SK-N-MC (cell line): ENCODE measurements around the gene MIF4GD.

Experiments used
- EZH2 ChIP-seq: fragments of 200-600 bp; sonication (generic); IDR thresholded peaks from one replicate; pipeline ENCODE4 v1.6.1; 2017; ENCODE audit warnings: antibody characterized with exemption
- FOXP2 ChIP-seq: optimal IDR thresholded peaks from 2 replicates; pipeline ENCODE3; 2011; ENCODE audit warnings: mild to moderate bottlenecking, moderate library complexity; ENCODE audit not compliant: insufficient read depth; ENCODE audit errors: extremely low read length, control extremely low read depth
- POLR2AphosphoS5 ChIP-seq: IDR thresholded peaks from 2 replicates; pipeline ENCODE4 v1.6.1; 2012; ENCODE audit warnings: mild to moderate bottlenecking, low read depth, low read length, borderline replicate concordance

DNA sequence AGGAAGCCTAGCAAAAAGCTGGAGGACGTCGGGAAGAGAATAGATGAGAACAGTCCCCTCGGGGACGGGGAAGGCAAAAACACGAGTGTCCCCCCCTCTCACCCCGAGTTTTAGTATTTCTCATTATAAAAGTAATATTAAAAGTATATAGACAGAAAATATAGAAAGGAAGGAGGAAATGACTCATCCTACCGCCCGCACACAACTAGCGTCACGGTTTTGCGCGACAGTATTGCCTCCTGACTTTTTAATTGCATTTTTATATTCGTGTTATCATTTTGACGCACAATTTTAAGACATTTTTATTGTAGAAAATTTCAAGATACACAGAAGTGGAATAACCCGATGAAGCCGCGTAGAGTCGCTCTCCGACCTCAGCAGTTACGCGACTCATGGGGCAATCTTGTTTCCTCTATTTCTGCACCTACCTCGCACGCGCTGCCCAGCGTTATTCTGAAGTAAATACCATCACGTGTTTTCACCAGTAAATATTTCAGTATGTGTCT is 18.9 kb upstream of the MIF4GD start:
- TF ChIP-seq EZH2 (no peak), POLR2AphosphoS5 (no peak), FOXP2 (no peak)
